Hepatocyte (in vitro differentiated cells): ENCODE data around the gene GALNTL6. TPM values are rescaled to one million over a fixed set of nuclear protein-coding genes. Genes with fewer than 3 reads are reported as not detected.

ENCODE experiments used
- DNase-seq: peaks from one replicate; pipeline ENCODE4 v3.0.0-alpha.2; 2016; ENCODE audit warnings: low spot score
- H2AFZ ChIP-seq: fragments of 200-600 bp; sonication (generic); 2 replicates; pipeline ENCODE4 v1.6.0; 2016; ENCODE audit warnings: antibody characterized with exemption, mild to moderate bottlenecking
- H3K27ac ChIP-seq: fragments of 200-600 bp; sonication (generic); 2 replicates; pipeline ENCODE4 v1.5.1; 2016; ENCODE audit warnings: mild to moderate bottlenecking
- H3K27me3 ChIP-seq: fragments of 200-600 bp; sonication (generic); 2 replicates; pipeline ENCODE4 v1.6.1; 2016
- H3K36me3 ChIP-seq: fragments of 200-600 bp; sonication (generic); replicated peaks from 2 replicates; pipeline ENCODE4 v1.5.1; 2016; ENCODE audit warnings: low read depth; ENCODE audit not compliant: insufficient read depth
- H3K4me1 ChIP-seq: fragments of 200-600 bp; sonication (generic); 2 replicates; pipeline ENCODE4 v1.5.1; 2016; ENCODE audit warnings: mild to moderate bottlenecking, moderate library complexity; ENCODE audit not compliant: insufficient read depth
- H3K4me2 ChIP-seq: fragments of 200-600 bp; sonication (generic); 2 replicates; pipeline ENCODE4 v1.6.0; 2016
- H3K4me3 ChIP-seq: fragments of 200-600 bp; sonication (generic); 2 replicates; pipeline ENCODE4 v1.5.1; 2016; ENCODE audit warnings: mild to moderate bottlenecking
- H3K79me2 ChIP-seq: fragments of 200-600 bp; sonication (generic); 2 replicates; pipeline ENCODE4 v1.6.0; 2017; ENCODE audit warnings: mild to moderate bottlenecking
- H3K9me2 ChIP-seq: fragments of 200-600 bp; sonication (generic); replicated peaks from 2 replicates; pipeline ENCODE4 v1.6.0; 2017; ENCODE audit warnings: mild to moderate bottlenecking; ENCODE audit not compliant: insufficient read depth
- H3K9me3 ChIP-seq: fragments of 200-600 bp; sonication (generic); 2 replicates; pipeline ENCODE4 v1.5.1; 2016; ENCODE audit warnings: low read depth, mild to moderate bottlenecking
- H4K20me1 ChIP-seq: fragments of 200-600 bp; sonication (generic); 2 replicates; pipeline ENCODE4 v1.6.0; 2016; ENCODE audit warnings: mild to moderate bottlenecking; ENCODE audit not compliant: insufficient read depth, poor library complexity, severe bottlenecking
- CTCF ChIP-seq: fragments of 200-600 bp; sonication (generic); IDR thresholded peaks from 2 replicates; pipeline ENCODE4 v1.5.1; 2016; ENCODE audit warnings: antibody characterized with exemption, mild to moderate bottlenecking; ENCODE audit not compliant: poor library complexity
- EZH2 ChIP-seq: fragments of 200-600 bp; sonication (generic); IDR thresholded peaks from 2 replicates; pipeline ENCODE4 v1.6.1; 2016; ENCODE audit warnings: antibody characterized with exemption, mild to moderate bottlenecking, borderline replicate concordance
- EZH2phosphoT487 ChIP-seq: fragments of 200-600 bp; sonication (generic); IDR thresholded peaks from one replicate; pipeline ENCODE4 v1.6.1; 2018; ENCODE audit warnings: antibody characterized with exemption, mild to moderate bottlenecking, low read depth, moderate library complexity; ENCODE audit not compliant: unreplicated experiment, severe bottlenecking
- WGBS: methylation state at CpG from one replicate; pipeline ENCODE4 v1.1.6; 2016; ENCODE audit warnings: low lambda C conversion rate; ENCODE audit errors: missing lambda C conversion rate; 5-methylcytosine and 5-hydroxymethylcytosine counted together
- polyA plus RNA-seq: library from polyadenylated mRNA; unstranded; fragments of >200 nt; fragmentation: Nextera tagmentation; extraction: Ambion mirVana; gene quantifications from 2 replicates; pipeline ENCODE4 v1.2.1, GENCODE V29; 2016
- total RNA-seq: library from RNA; depleted of rRNA; stranded (reverse); fragments of >200 nt; gene quantifications from 2 replicates; pipeline ENCODE4 v1.2.3, GENCODE V29; 2014

The GALNTL6 gene
- total and polyA plus RNA-seq, 2 experiments from 2014 or later, result 0.53 to 0.74 TPM

- Histone ChIP-seq H2AFZ (no peak overlapping the region), H3K4me1 (no peaks in the 10 kb centered on the region), H4K20me1 (no peaks in the 10 kb centered on the region), H3K36me3 (no peaks in the 10 kb centered on the region), H3K9me2 (no peaks in the 10 kb centered on the region), H3K79me2 (no peaks in the 10 kb centered on the region), H3K27me3 (no peaks in the 10 kb centered on the region), H3K4me3 (no peak overlapping the region), H3K27ac (no peak overlapping the region), H3K4me2 (no peak overlapping the region), H3K9me3 (no peaks in the 10 kb centered on the region)
- 79% methylated on average over 2 of the region's 2 CpGs for WGBS
- TF ChIP-seq CTCF (no peak), EZH2 (no peak), EZH2phosphoT487 (no peak)
- DNase-seq, result no peak
Observed at GRCh38 chr4:172867835-172868234, 1054.6 kb downstream of the GALNTL6 start.

DNA sequence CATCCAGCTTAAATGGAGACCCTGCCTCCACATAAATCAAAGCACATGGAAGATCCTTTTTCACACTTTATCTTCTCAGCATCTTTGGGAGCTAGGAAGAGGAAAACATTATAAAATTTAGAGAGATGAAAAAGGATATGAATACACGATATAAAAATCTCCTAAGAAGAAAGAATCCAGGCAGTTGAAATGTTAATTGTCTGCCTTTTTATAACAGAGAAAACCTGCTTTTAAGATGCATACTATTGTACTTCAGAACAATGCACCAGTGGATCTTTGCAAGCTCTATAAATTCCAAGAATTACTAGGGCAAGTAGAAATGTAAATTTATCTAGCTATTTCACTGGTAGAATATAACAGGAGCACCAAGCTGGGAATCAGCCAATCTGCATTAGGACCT lies 1055.1 kb downstream of the GALNTL6 start:
- 68% methylated on average over 1 of the region's 1 CpG for WGBS
- Histone ChIP-seq H3K79me2 (no peaks in the 10 kb centered on the region), H3K27ac (no peak overlapping the region), H3K4me3 (no peak overlapping the region), H2AFZ (no peak overlapping the region), H3K4me2 (no peak overlapping the region), H3K9me3 (no peaks in the 10 kb centered on the region), H3K36me3 (no peaks in the 10 kb centered on the region), H3K27me3 (no peaks in the 10 kb centered on the region), H4K20me1 (no peaks in the 10 kb centered on the region), H3K4me1 (no peaks in the 10 kb centered on the region), H3K9me2 (no peaks in the 10 kb centered on the region)
- DNase-seq, result no peak
- TF ChIP-seq EZH2, result no peak

GRCh38 chr4:172869621-172870268 lies 1056.5 kb downstream of the GALNTL6 start:
- WGBS, result 96% methylated on average over 1 of the region's 1 CpG

GRCh38 chr4:172871381-172871780 lies 1058.2 kb downstream of the GALNTL6 start:
- H3K79me2 ChIP-seq, result no peaks in the 10 kb centered on the region
- H4K20me1 ChIP-seq, result no peaks in the 10 kb centered on the region
- H3K4me1 ChIP-seq, result no peaks in the 10 kb centered on the region
- H3K4me2 ChIP-seq, result no peak overlapping the region
- no peak for DNase-seq
- no peak overlapping the region for H3K27ac ChIP-seq
- no peaks in the 10 kb centered on the region for H3K36me3 ChIP-seq
- no peak for TF ChIP-seq CTCF
- TF ChIP-seq EZH2, result no peak
- TF ChIP-seq EZH2phosphoT487, result no peak
- no peak overlapping the region for H3K4me3 ChIP-seq
- H3K9me2 ChIP-seq, result no peaks in the 10 kb centered on the region
- H3K27me3 ChIP-seq, result no peaks in the 10 kb centered on the region
- no peak overlapping the region for H2AFZ ChIP-seq
- H3K9me3 ChIP-seq, result no peaks in the 10 kb centered on the region

More at GRCh38 chr4:172869621-172870268, 1056.5 kb downstream of the GALNTL6 start:
- Histone ChIP-seq H3K4me1 (no peaks in the 10 kb centered on the region), H3K27ac (no peak overlapping the region), H3K79me2 (no peaks in the 10 kb centered on the region), H3K9me3 (no peaks in the 10 kb centered on the region), H3K4me3 (no peak overlapping the region), H2AFZ (no peak overlapping the region), H3K9me2 (no peaks in the 10 kb centered on the region), H3K27me3 (no peaks in the 10 kb centered on the region), H3K36me3 (no peaks in the 10 kb centered on the region), H4K20me1 (no peaks in the 10 kb centered on the region), H3K4me2 (no peak overlapping the region)
- TF ChIP-seq EZH2phosphoT487, result no peak
- TF ChIP-seq CTCF, result no peak
- TF ChIP-seq EZH2, result no peak
- DNase-seq, result no peak
